ENCODE data around the gene ECE1.

Gene ECE1

DNA sequence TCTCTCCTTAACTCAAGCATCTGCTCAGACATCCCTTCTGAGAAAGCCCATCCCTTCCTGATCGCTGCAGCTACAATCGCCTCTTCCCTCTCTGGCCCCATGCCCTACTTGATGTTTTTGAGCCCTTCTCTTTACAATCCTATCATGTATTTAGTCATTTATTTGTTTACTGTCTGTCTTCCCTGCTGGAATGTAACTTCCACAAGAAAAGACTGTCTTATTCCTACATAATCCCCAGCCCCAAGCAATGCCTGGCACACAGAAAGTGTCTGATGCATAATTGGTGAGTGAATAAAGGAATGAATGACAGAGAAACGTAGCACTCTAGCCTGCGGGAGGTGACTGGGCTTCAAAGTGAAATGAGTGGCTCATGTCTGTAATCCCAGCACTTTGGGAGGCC lies 25.4 kb downstream of the ECE1 start:
- FAIRE-seq = no peak
- DNase-seq (ENCODE audit: insufficient read length, low spot score) = no peak

DNA sequence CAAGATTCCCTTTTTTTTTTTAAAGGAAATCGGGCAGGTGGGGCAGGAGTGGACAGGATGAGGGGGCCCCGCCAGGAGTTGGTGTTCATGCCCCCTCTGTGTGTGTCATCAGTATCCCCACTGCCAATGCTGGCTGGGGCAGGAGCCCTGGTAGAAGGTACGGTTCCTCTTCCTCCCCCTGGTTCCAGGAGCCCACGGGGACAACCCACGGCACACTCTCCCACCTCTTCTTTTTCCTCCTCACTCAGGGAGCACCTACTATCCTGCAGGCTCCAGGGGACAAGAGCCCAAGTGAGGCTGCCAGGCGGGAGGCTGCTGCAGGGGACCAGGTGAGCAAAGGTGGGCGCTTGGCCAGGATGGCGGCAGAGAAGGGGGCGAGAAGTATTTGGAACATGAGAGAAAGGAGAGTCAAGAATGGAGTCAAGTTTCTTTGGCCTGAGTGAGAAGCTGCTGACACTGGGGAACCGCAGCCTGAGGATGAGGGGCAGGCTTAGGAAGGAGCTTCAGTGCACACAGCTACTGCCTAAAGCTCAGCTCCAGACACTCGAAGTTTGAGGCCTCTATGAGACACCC lies 26.5 kb downstream of the ECE1 start:
- no peak for DNase-seq (ENCODE audit: insufficient read length, low spot score)
- TF ChIP-seq POLR2AphosphoS5 (IDR thresholded peaks at IDR 0.05; ENCODE audit: low read depth, low read length) = no peak
- TF ChIP-seq PAX5 (IDR thresholded peaks at IDR 0.05; ENCODE audit: insufficient read depth, low read length, severe bottlenecking) = no peak
- TF ChIP-seq POU2F2 (IDR thresholded peaks at IDR 0.05; ENCODE audit: low read depth, low read length) = no peak
- no peak for TF ChIP-seq TAF1 (IDR thresholded peaks at IDR 0.05; ENCODE audit: low read depth, low read length)
- FAIRE-seq = no peak

More for the DNA sequence above, 25.4 kb downstream of the ECE1 start:
- TF ChIP-seq PAX5 (IDR thresholded peaks at IDR 0.05; ENCODE audit: insufficient read depth, low read length, severe bottlenecking) = no peak

DNA sequence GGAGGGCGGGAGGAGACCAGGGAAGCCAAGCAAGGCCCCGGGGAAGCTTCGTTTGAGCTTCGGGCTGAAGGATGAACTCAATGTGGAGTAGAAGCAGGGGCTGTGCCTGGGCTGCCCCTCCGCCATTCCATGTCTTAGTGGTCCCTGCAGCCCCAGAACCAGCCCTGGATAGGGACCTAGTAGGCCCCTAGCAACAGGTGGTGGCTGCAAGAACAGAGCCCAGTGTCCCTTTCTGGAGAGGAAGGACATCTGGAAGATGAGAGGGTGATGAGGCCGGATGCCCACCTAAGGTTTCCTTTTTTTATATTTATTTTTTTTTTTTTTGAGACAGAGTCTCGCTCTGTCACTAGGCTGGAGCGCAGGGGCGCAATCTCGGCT lies 27.2 kb downstream of the ECE1 start:
- FAIRE-seq (no peak), DNase-seq (ENCODE audit: insufficient read length, low spot score) (no peak)
- TF ChIP-seq POLR2A (IDR thresholded peaks at IDR 0.05; ENCODE audit: low read depth, low read length) (no peak), TAF1 (IDR thresholded peaks at IDR 0.05; ENCODE audit: low read depth, low read length) (no peak), POLR2AphosphoS5 (IDR thresholded peaks at IDR 0.05; ENCODE audit: low read depth, low read length) (no peak), POU2F2 (IDR thresholded peaks at IDR 0.05; ENCODE audit: low read depth, low read length) (no peak), PAX5 (IDR thresholded peaks at IDR 0.05; ENCODE audit: insufficient read depth, low read length, severe bottlenecking) (no peak), SPI1 (IDR thresholded peaks at IDR 0.05; ENCODE audit: low read depth, low read length) (no peak)

DNA sequence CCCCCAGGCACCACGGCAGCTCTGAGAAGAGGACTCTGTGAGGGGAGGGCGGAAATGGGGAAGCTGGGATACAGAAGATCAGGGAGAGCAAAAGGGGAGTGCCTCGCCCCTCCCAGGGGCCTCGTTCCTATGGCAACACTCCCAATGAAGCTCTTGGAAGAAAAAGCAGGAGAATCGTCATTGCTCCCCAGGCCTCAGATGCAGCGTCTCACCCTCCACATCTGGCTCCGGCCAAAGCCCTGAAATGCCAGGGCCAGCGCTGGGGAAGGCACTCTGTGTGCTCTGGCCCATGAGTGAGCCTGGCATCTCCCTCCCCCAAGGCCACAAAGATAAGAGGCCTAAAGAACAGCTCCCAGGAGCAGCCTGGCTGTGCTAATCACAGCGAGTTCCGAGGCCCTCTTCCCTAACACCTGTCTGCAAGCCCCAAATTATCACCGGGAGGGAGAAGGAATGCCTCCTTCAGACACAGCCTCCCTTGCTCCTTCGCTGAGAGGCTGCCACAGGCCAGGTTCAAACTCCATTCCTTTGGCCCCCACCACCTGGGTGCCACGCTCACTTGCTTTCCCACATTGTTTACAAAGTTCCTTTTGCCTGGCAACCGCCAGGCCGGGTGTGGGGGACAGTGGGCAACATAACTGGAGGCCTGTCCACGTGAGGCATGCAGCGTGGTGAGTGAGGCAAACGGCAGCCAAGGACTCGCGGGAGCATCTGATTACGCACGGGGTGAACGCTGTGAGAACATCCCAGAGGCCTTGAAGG lies 27.8 kb downstream of the ECE1 start:
- TF ChIP-seq SPI1 (IDR thresholded peaks at IDR 0.05; ENCODE audit: low read depth, low read length) (no peak), POU2F2 (IDR thresholded peaks at IDR 0.05; ENCODE audit: low read depth, low read length) (no peak), PAX5 (IDR thresholded peaks at IDR 0.05; ENCODE audit: insufficient read depth, low read length, severe bottlenecking) (no peak), POLR2AphosphoS5 (IDR thresholded peaks at IDR 0.05; ENCODE audit: low read depth, low read length) (no peak), POLR2A (IDR thresholded peaks at IDR 0.05; ENCODE audit: low read depth, low read length) (no peak), TAF1 (IDR thresholded peaks at IDR 0.05; ENCODE audit: low read depth, low read length) (no peak)
- FAIRE-seq (no peak), DNase-seq (ENCODE audit: insufficient read length, low spot score) (no peak)

DNA sequence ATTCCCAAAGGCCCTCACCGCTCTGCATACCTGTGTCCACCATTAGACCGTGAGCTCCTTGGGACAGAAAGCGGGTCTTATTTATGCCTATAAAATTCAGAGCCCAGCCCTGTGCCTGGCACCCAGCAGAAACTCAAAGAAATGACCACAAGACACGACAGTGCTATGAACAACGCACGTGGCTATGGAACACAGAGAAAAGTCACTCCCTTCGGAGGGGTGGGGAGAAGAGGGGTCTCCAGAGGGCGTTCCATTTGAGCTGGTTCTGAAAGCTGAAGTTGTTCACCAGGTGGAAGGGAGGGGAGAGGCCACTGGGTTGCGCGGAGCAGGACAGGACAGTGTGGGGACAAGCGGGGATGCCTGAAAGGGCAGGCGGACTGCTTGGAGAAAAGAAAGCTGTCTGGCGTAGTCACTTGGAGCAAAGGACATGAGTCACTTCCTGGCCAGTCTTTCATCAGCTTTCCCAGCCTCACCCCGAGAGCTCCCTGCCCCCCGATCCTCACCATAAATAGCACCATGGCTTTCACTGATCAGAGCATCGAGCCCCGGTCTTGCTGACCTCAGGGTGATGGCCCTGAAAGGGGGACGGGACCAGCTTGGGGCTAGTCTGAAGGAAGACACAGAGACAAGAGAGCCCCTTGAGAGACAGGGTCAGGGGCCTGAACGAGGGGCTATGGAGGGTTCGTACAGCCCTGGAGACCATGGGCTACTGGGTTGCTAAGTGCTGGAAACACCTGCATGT lies 28.5 kb downstream of the ECE1 start:
- FAIRE-seq (peak; percentile 28), DNase-seq (ENCODE audit: insufficient read length, low spot score) (no peak)
- TF ChIP-seq TAF1 (IDR thresholded peaks at IDR 0.05; ENCODE audit: low read depth, low read length) (no peak), SPI1 (IDR thresholded peaks at IDR 0.05; ENCODE audit: low read depth, low read length) (no peak), POLR2A (IDR thresholded peaks at IDR 0.05; ENCODE audit: low read depth, low read length) (no peak), POU2F2 (IDR thresholded peaks at IDR 0.05; ENCODE audit: low read depth, low read length) (no peak), POLR2AphosphoS5 (IDR thresholded peaks at IDR 0.05; ENCODE audit: low read depth, low read length) (no peak), PAX5 (IDR thresholded peaks at IDR 0.05; ENCODE audit: insufficient read depth, low read length, severe bottlenecking) (no peak)

DNA sequence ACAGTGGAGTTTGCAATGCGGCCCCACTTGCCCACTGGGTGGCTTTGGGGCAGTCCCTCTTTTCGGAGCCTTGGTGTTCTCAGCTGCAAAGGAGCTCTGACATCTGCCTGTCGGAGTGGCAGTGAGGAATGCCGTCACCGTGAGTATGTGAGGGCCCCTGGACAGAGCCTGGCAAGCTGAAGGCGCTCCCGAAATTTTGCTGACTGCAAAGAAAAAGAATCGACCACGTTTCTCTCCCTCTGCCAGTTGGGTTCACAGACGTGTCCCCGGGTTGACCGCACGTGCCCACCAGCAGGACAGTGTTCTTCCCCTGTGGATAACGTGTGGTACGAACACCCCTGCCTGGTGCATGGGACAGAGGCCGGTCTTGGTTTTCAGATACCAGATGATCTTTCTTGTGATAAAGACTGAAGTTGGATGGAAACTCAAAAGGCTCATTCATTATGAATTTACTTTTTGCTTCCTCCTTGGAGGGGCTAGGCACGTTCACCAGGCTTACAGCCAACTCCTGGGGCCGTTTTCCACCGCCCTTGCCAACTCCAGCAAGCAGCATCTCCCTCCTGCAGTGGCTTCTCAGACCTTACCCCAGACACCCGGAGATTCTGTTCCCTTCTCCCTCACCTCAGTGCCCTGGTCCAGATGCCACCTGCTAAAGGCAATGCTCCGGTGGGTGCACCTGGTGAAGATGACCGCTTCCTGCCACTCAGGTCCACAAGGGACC lies 29.7 kb downstream of the ECE1 start:
- TF ChIP-seq PAX5 (IDR thresholded peaks at IDR 0.05; ENCODE audit: insufficient read depth, low read length, severe bottlenecking) = no peak
- FAIRE-seq (no peak), DNase-seq (ENCODE audit: insufficient read length, low spot score) (no peak)

DNA sequence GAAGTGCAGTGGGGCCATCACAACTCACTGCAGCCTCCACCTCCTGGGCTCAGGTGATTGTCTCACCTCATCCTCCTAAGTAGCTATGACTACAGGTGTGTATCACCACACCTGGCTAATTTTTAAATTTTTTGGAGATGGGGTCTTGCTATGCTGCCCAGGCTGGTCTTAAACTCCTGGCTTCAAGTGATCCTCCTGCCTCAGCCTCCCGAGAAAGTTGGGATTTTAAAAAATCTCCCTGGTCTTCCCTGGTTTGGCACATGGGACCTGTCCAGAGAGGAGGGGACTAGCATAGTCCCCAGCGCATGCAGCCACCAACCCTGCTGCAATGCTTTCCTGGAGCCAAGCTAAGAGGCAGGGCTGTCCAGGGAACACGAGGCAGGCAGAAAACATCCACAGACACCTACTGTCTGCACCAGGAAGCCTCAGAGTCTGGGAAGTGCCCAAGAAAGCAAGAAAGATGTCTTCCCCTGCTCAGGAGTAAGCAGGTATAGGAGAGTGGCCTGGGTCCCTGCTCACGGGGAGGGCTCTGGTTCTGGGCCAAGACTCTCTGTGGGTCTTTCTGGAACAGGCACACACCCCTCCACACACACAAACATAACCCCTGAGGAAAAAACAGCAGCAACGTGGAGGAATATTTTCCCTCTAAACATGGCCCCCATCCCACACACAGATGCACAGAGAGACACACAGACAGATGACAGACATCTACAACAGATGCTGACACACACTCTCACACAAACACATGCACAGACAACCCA lies 30.8 kb downstream of the ECE1 start:
- DNase-seq (ENCODE audit: insufficient read length, low spot score) (no peak), FAIRE-seq (no peak)
- TF ChIP-seq TAF1 (IDR thresholded peaks at IDR 0.05; ENCODE audit: low read depth, low read length) (no peak), PAX5 (IDR thresholded peaks at IDR 0.05; ENCODE audit: insufficient read depth, low read length, severe bottlenecking) (no peak), POLR2AphosphoS5 (IDR thresholded peaks at IDR 0.05; ENCODE audit: low read depth, low read length) (no peak), POLR2A (IDR thresholded peaks at IDR 0.05; ENCODE audit: low read depth, low read length) (no peak), SPI1 (IDR thresholded peaks at IDR 0.05; ENCODE audit: low read depth, low read length) (no peak), POU2F2 (IDR thresholded peaks at IDR 0.05; ENCODE audit: low read depth, low read length) (no peak)

DNA sequence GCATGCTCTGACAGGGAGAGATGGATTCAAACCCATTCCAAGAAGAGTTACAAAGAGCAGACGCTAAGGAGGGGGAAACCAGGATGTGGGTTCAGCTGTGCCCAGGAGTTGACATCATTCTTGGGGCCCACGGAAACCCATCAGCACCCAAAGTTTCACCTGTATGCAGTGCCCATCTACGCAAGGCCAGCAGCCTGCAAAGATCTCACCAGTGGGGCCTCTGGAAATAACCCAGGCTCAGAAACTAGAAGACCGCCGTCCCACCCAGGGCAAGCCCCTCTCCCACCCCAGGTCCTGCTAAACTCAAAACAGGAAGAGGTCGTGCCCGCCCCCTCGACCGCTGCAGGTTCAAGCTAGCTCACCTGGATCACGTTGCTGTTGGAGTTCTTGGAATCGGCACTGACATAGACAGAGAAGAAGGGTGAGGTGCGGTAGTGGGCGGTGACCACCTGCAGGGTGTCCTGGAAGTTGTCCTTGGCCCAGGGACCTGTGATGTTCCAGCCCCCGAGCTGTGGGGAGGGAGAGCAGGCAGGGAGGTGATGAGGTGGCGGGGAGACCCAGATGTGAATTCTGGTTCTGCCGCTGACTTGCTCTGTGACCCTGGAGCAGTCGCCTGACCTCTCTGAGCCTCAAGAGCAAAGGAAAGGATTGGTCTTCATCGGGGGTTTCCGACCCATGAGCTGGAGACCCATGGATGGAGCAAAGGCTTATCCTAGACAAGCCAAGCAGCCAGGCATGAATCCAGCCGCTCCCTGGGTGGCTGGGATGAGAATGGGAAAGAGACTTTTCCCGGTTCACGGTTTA lies 31.7 kb downstream of the ECE1 start:
- TF ChIP-seq SPI1 (IDR thresholded peaks at IDR 0.05; ENCODE audit: low read depth, low read length) (no peak), POLR2AphosphoS5 (IDR thresholded peaks at IDR 0.05; ENCODE audit: low read depth, low read length) (no peak), PAX5 (IDR thresholded peaks at IDR 0.05; ENCODE audit: insufficient read depth, low read length, severe bottlenecking) (no peak), POU2F2 (IDR thresholded peaks at IDR 0.05; ENCODE audit: low read depth, low read length) (no peak), TAF1 (IDR thresholded peaks at IDR 0.05; ENCODE audit: low read depth, low read length) (no peak), POLR2A (IDR thresholded peaks at IDR 0.05; ENCODE audit: low read depth, low read length) (no peak)
- DNase-seq (ENCODE audit: insufficient read length, low spot score) (no peak), FAIRE-seq (no peak)
